SK-N-SH (cell line): Measurements from ENCODE around the gene MGAT4B. TPM values are rescaled to one million over a fixed set of nuclear protein-coding genes. Genes with fewer than 3 reads are reported as not detected.
A peak's percentile ranks its signal among the peaks of the same experiment; 100 is the strongest.

Experiments
- CTCF ChIA-PET: fragments of 300-600, 350-600 bp; formaldehyde crosslinking; extraction: SDS; loops from one replicate; lab custom pipeline; 2021; lab: Yijun Ruan, JAX
- POLR2A ChIA-PET: fragments of 350-600 bp; sonication (Branson Sonifier 250); formaldehyde crosslinking; extraction: SDS; loops from one replicate; lab custom pipeline; 2020; ENCODE audit warnings: antibody characterized with exemption, inconsistent platforms; lab: Yijun Ruan, JAX
- DNase-seq: peaks from one replicate; pipeline ENCODE4 v3.0.0; 2012
- H2AFZ ChIP-seq: fragments of 200-600 bp; sonication (generic); 2 replicates; pipeline ENCODE4 v1.8.1; 2016; ENCODE audit warnings: antibody characterized with exemption, mild to moderate bottlenecking, low read depth
- H3F3A ChIP-seq: fragments of 200-600 bp; sonication (generic); replicated peaks from 2 replicates; pipeline ENCODE3; 2016; ENCODE audit warnings: antibody characterized with exemption, mild to moderate bottlenecking; ENCODE audit not compliant: insufficient read depth
- H3K27ac ChIP-seq, 2 experiments: fragments of 200-500 bp in 1 of 2; fragments of 200-600 bp in 1 of 2; sonication (Bioruptor generic) in 1 of 2; sonication (generic), shearing (Covaris generic) in 1 of 2; 2 replicates each; pipeline versions ENCODE4 v1.5.1 to v1.6.1; 2014 to 2016; ENCODE audit warnings: low read depth in 2 of 2, inconsistent platforms in 1 of 2, low read length in 1 of 2, mild to moderate bottlenecking in 1 of 2, mixed read lengths in 1 of 2
- H3K27me3 ChIP-seq: fragments of 200-600 bp; sonication (generic), shearing (Covaris generic); 2 replicates; pipeline ENCODE4 v1.6.1; 2016; ENCODE audit warnings: mixed run types; ENCODE audit not compliant: insufficient read depth
- H3K36me3 ChIP-seq, 2 experiments: fragments of 200-500 bp in 1 of 2; fragments of 200-600 bp in 1 of 2; sonication (Bioruptor generic) in 1 of 2; sonication (generic) in 1 of 2; replicated peaks in 1 of 2; 2 replicates each; pipeline versions ENCODE3 to v1.5.1; 2014 to 2016; ENCODE audit warnings: low read length in 1 of 2, mild to moderate bottlenecking in 1 of 2; ENCODE audit not compliant: insufficient read depth in 2 of 2, control insufficient read depth in 1 of 2
- H3K4me1 ChIP-seq, 2 experiments: fragments of 200-500 bp in 1 of 2; fragments of 200-600 bp in 1 of 2; sonication (Bioruptor generic) in 1 of 2; sonication (generic), shearing (Covaris generic) in 1 of 2; 2 replicates each; pipeline versions ENCODE4 v1.5.1 to v1.6.1; 2014 to 2016; ENCODE audit warnings: low read depth in 1 of 2, low read length in 1 of 2, mixed run types in 1 of 2; ENCODE audit not compliant: insufficient read depth in 2 of 2, control insufficient read depth in 1 of 2
- H3K4me2 ChIP-seq: fragments of 200-600 bp; sonication (generic), shearing (Covaris generic); 2 replicates; pipeline ENCODE4 v1.6.1; 2017; ENCODE audit warnings: mixed run types
- H3K4me3 ChIP-seq, 2 experiments: fragments of 200-500 bp in 1 of 2; fragments of 200-600 bp in 1 of 2; sonication (Bioruptor generic) in 1 of 2; sonication (generic), shearing (Covaris generic) in 1 of 2; 2 replicates each; pipeline versions ENCODE4 v1.5.1 to v1.8.1; 2014 to 2016; ENCODE audit warnings: low read depth in 2 of 2, inconsistent platforms in 1 of 2, low read length in 1 of 2, mild to moderate bottlenecking in 1 of 2, mixed read lengths in 1 of 2, moderate library complexity in 1 of 2
- H3K79me2 ChIP-seq: fragments of 200-600 bp; sonication (generic); 2 replicates; pipeline ENCODE4 v1.8.1; 2017; ENCODE audit warnings: mild to moderate bottlenecking; ENCODE audit not compliant: insufficient read depth
- H3K9ac ChIP-seq: fragments of 200-600 bp; sonication (generic); 2 replicates; pipeline ENCODE4 v1.6.1; 2017; ENCODE audit warnings: mixed run types
- H3K9me2 ChIP-seq: fragments of 200-600 bp; sonication (generic); 2 replicates; pipeline ENCODE4 v1.6.1; 2017; ENCODE audit warnings: mixed run types
- H3K9me3 ChIP-seq: fragments of 200-600 bp; sonication (generic); 2 replicates; pipeline ENCODE4 v1.6.1; 2017; ENCODE audit warnings: mixed run types, mild to moderate bottlenecking, moderate library complexity
- H4K20me1 ChIP-seq: fragments of 200-600 bp; sonication (generic); 2 replicates; pipeline ENCODE4 v1.6.1; 2017; ENCODE audit warnings: mild to moderate bottlenecking, mixed run types; ENCODE audit not compliant: insufficient read depth
- CHD2 ChIP-seq: fragments of 150-350 bp; IDR thresholded peaks from 2 replicates; pipeline ENCODE4 v1.6.1; 2018; ENCODE audit warnings: low read length; ENCODE audit not compliant: partially characterized antibody
- EP300 ChIP-seq, 2 experiments: IDR thresholded peaks; 2 replicates each; pipeline versions ENCODE4 v1.4.0 to v1.6.1; 2012; ENCODE audit warnings: borderline replicate concordance in 1 of 2, low read depth in 1 of 2, low read length in 1 of 2
- FOXJ3 ChIP-seq: sonication (generic); formaldehyde crosslinking; IDR thresholded peaks from 2 replicates; pipeline ENCODE4 v1.5.1; 2020; ENCODE audit warnings: mild to moderate bottlenecking, missing genetic modification reagents
- JUND ChIP-seq: IDR thresholded peaks from 2 replicates; pipeline ENCODE4 v1.4.0; 2012
- MXI1 ChIP-seq: IDR thresholded peaks from 2 replicates; pipeline ENCODE4 v1.6.1; 2012; ENCODE audit warnings: mild to moderate bottlenecking, low read depth, low read length, improper control_type of control experiment
- POLR2AphosphoS5 ChIP-seq: IDR thresholded peaks from 2 replicates; pipeline ENCODE4 v1.6.1; 2012; ENCODE audit warnings: low read depth, low read length
- RAD21 ChIP-seq: IDR thresholded peaks from 2 replicates; pipeline ENCODE4 v1.6.1; 2012; ENCODE audit warnings: mild to moderate bottlenecking, low read length
- RCOR1 ChIP-seq: fragments of 150-350 bp; IDR thresholded peaks from 2 replicates; pipeline ENCODE4 v1.6.1; 2017; ENCODE audit warnings: antibody characterized with exemption, low read length
- RXRA ChIP-seq: IDR thresholded peaks from 2 replicates; pipeline ENCODE4 v1.4.0; 2012; ENCODE audit warnings: low read depth, mild to moderate bottlenecking, borderline replicate concordance
- SMC3 ChIP-seq: IDR thresholded peaks from 2 replicates; pipeline ENCODE4 v1.6.1; 2012; ENCODE audit warnings: low read depth, low read length, improper control_type of control experiment
- TAF1 ChIP-seq: IDR thresholded peaks from 2 replicates; pipeline ENCODE4 v1.6.1; 2012; ENCODE audit warnings: low read depth, mild to moderate bottlenecking, low read length, moderate library complexity, borderline replicate concordance
- TEAD4 ChIP-seq: IDR thresholded peaks from 2 replicates; pipeline ENCODE4 v1.4.0; 2012; ENCODE audit warnings: mild to moderate bottlenecking, borderline replicate concordance; ENCODE audit not compliant: insufficient read depth
- WGBS: methylation state at CpG from one replicate; pipeline ENCODE4 v1.1.6; 2017; ENCODE audit warnings: low lambda C conversion rate; 5-methylcytosine and 5-hydroxymethylcytosine counted together
- polyA plus RNA-seq, 3 experiments: library from polyadenylated mRNA; depleted of rRNA; stranded (reverse); fragments of >200 nt; gene quantifications; 2 replicates each; pipeline ENCODE4 v1.2.3, GENCODE V29; 2012
- TF ChIP-seq, protein P1 (sequence below): IDR thresholded peaks from 2 replicates; pipeline ENCODE4; 2012
- TF ChIP-seq, protein P2 (sequence below): fragments of 150-350 bp; IDR thresholded peaks from 2 replicates; pipeline ENCODE4 v1.6.1; 2017; ENCODE audit warnings: antibody characterized with exemption, low read length, low read depth, borderline replicate concordance
- TF ChIP-seq, protein P3 (sequence below): IDR thresholded peaks from 2 replicates; pipeline ENCODE4 v1.4.0; 2012; ENCODE audit warnings: low read depth
- TF ChIP-seq, protein P4 (sequence below): IDR thresholded peaks from 2 replicates; pipeline ENCODE4 v1.4.0; 2012; ENCODE audit warnings: low read depth, borderline replicate concordance

Gene MGAT4B
- polyA plus RNA-seq (2012; rRNA removed) = 174 and 190 TPM in 2 replicates
- polyA plus RNA-seq (2012; cell fraction: cytosol; rRNA removed) = 120 and 170 TPM in 2 replicates
- polyA plus RNA-seq (2012; cell fraction: nucleus; rRNA removed) = 434 and 545 TPM in 2 replicates

DNA sequence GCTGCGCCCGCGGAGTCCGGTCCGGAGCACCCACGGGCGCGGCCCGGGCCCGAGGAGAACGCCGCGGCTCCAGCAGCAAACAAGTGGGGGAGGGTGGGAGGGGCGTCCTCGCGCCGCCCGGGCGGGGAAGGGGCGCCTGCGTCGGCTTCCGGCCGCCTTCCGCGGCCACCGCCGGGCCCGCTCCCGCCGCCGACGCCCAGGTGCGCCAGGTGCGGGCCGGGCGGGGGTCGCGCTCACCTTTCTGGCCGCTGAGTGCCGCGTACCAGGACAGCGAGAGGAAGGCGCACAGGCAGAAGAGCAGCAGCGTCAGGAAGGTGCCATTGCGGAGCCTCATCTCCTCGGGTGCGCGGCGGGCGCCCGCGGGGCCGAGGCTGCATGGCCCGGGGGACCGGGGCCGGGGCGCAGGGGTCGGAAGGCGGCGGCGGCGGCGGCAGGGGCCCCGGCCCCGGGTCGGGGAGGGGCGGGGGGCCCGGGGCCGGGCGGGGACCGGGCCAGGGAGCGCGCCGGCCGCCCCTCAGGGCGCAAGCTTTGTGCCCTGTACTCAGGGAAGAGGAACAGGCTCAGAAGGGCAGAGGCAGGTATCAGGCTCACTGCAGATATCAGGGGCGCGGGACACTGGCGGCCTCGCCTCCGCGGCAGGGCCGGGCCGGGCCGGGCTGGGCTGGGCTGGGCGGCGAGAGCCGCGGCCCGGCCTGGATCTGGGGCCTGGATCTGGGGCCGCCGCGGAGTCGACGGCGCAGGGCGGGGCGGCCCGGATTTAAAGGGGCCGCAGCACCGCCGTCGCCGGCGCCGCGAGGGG lies at the start of gene MGAT4B:
MGAT4B (minus strand) TSS at position 617 of the 799 bp plus-strand sequence; CDS start at position 334, 283 bp downstream.
- H3K36me3 ChIP-seq = peaks cover 4 to 12% of the 10 kb centered on the region in 2 experiments
- H3K9ac ChIP-seq = peak within 1 kb of the TSS; percentile 82
- no peaks in the 10 kb centered on the region for H3K9me2 ChIP-seq
- H3K4me1 ChIP-seq = peaks cover 16 to 23% of the 10 kb centered on the region in 2 experiments; a peak in 3 of 4 replicates
- ChIA-PET POLR2A (interaction anchor here (1.3 kb wide), 1 partner anchor 14 kb away, joined by 3 read pairs; the partner anchor contains the start of gene SQSTM1), CTCF (interaction anchor here (1.1 to 3.7 kb wide), 3 partner anchors 10 to 102 kb away, joined by 3 to 24 read pairs (median 3); no protein-coding TSS in a partner anchor)
- WGBS = 2% methylated on average over 29 of the region's 108 CpGs
- H3K4me2 ChIP-seq = peak within 1 kb of the TSS; percentile 99
- H3K27me3 ChIP-seq = no peaks in the 10 kb centered on the region
- H3K9me3 ChIP-seq = no peaks in the 10 kb centered on the region
- H3K79me2 ChIP-seq = peaks cover 75% of the 10 kb centered on the region
- peak within 1 kb of the TSS; percentile 63; the same call in 1 of the 2 replicates for H2AFZ ChIP-seq
- DNase-seq = peak; percentile 96
- peaks cover 37% of the 10 kb centered on the region for H4K20me1 ChIP-seq
- H3K4me3 ChIP-seq = peak within 1 kb of the TSS; percentile 72 to 88
- peaks cover 14% of the 10 kb centered on the region for H3F3A ChIP-seq
- H3K27ac ChIP-seq = peak within 1 kb of the TSS; percentile 65 to 84
- peak; percentile 66 for TF ChIP-seq POLR2AphosphoS5
- TF ChIP-seq, protein P1, sequence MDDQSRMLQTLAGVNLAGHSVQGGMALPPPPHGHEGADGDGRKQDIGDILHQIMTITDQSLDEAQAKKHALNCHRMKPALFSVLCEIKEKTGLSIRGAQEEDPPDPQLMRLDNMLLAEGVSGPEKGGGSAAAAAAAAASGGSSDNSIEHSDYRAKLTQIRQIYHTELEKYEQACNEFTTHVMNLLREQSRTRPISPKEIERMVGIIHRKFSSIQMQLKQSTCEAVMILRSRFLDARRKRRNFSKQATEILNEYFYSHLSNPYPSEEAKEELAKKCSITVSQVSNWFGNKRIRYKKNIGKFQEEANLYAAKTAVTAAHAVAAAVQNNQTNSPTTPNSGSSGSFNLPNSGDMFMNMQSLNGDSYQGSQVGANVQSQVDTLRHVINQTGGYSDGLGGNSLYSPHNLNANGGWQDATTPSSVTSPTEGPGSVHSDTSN = 0 out of 2 replicates have a peak, but pooled peaks have one; percentile 18
- TF ChIP-seq, protein P2, sequence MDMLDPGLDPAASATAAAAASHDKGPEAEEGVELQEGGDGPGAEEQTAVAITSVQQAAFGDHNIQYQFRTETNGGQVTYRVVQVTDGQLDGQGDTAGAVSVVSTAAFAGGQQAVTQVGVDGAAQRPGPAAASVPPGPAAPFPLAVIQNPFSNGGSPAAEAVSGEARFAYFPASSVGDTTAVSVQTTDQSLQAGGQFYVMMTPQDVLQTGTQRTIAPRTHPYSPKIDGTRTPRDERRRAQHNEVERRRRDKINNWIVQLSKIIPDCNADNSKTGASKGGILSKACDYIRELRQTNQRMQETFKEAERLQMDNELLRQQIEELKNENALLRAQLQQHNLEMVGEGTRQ = no peak
- TF ChIP-seq, protein P3, sequence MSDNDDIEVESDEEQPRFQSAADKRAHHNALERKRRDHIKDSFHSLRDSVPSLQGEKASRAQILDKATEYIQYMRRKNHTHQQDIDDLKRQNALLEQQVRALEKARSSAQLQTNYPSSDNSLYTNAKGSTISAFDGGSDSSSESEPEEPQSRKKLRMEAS = no peak
- TF ChIP-seq EP300 (IDR thresholded peaks at IDR 0.05; ENCODE audit: borderline replicate concordance in 1 of 2, low read depth in 1 of 2, low read length in 1 of 2) = no peak
- TF ChIP-seq MXI1 = 0 out of 2 replicates have a peak, but pooled peaks have one; percentile 15
- TF ChIP-seq JUND = 0 out of 2 replicates have a peak, but pooled peaks have one; percentile 14
- no peak for TF ChIP-seq RXRA
- no peak for TF ChIP-seq TEAD4
- TF ChIP-seq TAF1 = peak; percentile 58
- no peak for TF ChIP-seq RAD21
- no peak for TF ChIP-seq SMC3
- TF ChIP-seq, all 33 proteins: peak for 5

DNA sequence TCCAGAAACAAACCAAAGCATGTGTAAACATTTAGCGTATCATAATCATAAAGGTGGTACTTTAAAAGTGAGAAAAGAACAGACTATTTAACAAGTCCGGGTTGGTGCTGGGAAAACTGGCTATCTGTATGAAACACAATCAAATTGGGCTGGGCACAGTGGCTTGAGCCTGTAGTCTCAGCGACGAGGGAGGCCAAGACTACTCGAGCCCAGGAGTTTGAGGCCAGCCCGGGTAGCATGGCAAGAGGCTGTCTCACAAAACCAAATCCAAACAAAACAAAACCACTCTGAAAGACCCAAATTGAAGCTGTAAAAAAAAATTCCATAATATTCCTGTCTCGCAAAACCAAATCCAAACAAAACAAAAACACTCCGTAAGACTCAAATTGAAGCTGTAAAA lies 47.7 kb upstream of the MGAT4B start:
- H3K27me3 ChIP-seq = no peaks in the 10 kb centered on the region
- H2AFZ ChIP-seq = no peak overlapping the region
- TF ChIP-seq TAF1 (no peak), SMC3 (no peak), FOXJ3 (CRISPR knock-in tag) (no peak), POLR2AphosphoS5 (no peak), RXRA (no peak), MXI1 (no peak), TEAD4 (no peak), RCOR1 (no peak), CHD2 (no peak)
- TF ChIP-seq, protein P2 = no peak
- TF ChIP-seq, protein P4, sequence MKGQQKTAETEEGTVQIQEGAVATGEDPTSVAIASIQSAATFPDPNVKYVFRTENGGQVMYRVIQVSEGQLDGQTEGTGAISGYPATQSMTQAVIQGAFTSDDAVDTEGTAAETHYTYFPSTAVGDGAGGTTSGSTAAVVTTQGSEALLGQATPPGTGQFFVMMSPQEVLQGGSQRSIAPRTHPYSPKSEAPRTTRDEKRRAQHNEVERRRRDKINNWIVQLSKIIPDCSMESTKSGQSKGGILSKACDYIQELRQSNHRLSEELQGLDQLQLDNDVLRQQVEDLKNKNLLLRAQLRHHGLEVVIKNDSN = no peak
- ChIA-PET POLR2A (no interaction called here), CTCF (interaction anchor here (1.2 kb wide), 1 partner anchor 355 kb away, joined by 3 read pairs; the partner anchor contains the start of gene RASGEF1C)
- no peak overlapping the region for H3K9ac ChIP-seq
- H3K79me2 ChIP-seq = peaks cover 31% of the 10 kb centered on the region
- 96% methylated on average over 8 of the region's 8 CpGs for WGBS
- H3K9me2 ChIP-seq = no peaks in the 10 kb centered on the region
- peaks cover 4% of the 10 kb centered on the region for H3F3A ChIP-seq
- H3K4me1 ChIP-seq = no peaks in the 10 kb centered on the region
- no peak overlapping the region for H3K27ac ChIP-seq
- no peaks in the 10 kb centered on the region for H3K9me3 ChIP-seq
- DNase-seq = no peak
- no peak overlapping the region; a peak in 1 of 4 replicates for H3K4me3 ChIP-seq
- no peaks in the 10 kb centered on the region for H4K20me1 ChIP-seq
- H3K4me2 ChIP-seq = no peak overlapping the region
- peaks cover 21 to 26% of the 10 kb centered on the region in 2 experiments for H3K36me3 ChIP-seq
